Peyer's patch (tissue), 4 donors: ENCODE data around the gene AK9.

ENCODE experiments used
- POLR2A ChIP-seq, 2 donors: fragments of 450-650 bp; IDR thresholded peaks; one replicate each; pipeline ENCODE4 v1.5.1; 2017; ENCODE audit warnings: antibody characterized with exemption in 2 of 2, mild to moderate bottlenecking in 2 of 2, moderate library complexity in 2 of 2
- TF ChIP-seq, protein P1 (sequence below), 6 experiments: fragments of 450-650 bp in 4 of 6; fragments of 200-600 bp in 2 of 6; sonication (generic) in 1 of 6; IDR thresholded peaks; one replicate each; pipeline ENCODE4 v1.5.1; 2017 to 2019; ENCODE audit warnings: antibody characterized with exemption in 6 of 6, mild to moderate bottlenecking in 3 of 6, moderate library complexity in 1 of 6

DNA sequence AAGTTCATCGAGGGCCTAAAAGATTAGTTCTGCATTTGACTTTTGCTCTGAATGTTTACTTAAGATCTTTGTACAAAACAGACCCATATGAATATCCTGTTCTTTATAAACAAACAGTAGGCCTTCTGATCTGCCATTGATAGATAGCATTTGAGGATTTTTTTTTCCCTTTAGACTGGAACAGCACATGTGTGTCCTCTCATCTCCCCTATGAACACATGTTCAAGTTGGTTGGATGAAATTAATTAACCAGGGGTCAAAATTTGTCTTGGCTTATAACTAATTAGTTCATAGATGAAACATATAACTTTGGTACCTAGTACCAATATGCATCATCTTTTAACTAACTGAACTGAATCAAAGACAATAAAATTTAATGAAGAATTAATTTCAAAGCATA lies 81.3 kb downstream of the AK9 start:
- no peak for TF ChIP-seq POLR2A (IDR thresholded peaks at IDR 0.05)
- TF ChIP-seq, protein P1, sequence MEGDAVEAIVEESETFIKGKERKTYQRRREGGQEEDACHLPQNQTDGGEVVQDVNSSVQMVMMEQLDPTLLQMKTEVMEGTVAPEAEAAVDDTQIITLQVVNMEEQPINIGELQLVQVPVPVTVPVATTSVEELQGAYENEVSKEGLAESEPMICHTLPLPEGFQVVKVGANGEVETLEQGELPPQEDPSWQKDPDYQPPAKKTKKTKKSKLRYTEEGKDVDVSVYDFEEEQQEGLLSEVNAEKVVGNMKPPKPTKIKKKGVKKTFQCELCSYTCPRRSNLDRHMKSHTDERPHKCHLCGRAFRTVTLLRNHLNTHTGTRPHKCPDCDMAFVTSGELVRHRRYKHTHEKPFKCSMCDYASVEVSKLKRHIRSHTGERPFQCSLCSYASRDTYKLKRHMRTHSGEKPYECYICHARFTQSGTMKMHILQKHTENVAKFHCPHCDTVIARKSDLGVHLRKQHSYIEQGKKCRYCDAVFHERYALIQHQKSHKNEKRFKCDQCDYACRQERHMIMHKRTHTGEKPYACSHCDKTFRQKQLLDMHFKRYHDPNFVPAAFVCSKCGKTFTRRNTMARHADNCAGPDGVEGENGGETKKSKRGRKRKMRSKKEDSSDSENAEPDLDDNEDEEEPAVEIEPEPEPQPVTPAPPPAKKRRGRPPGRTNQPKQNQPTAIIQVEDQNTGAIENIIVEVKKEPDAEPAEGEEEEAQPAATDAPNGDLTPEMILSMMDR (IDR thresholded peaks at IDR 0.05): no peak
